Epithelial cell of esophagus (primary cell): Measurements from ENCODE around the gene MEN1.

Experiments used
- DNase-seq: peaks from one replicate; pipeline ENCODE4 v3.0.0; 2010; ENCODE audit warnings: low read depth
- H3K4me3 ChIP-seq: 2 replicates; pipeline ENCODE4 v1.5.1; 2011; ENCODE audit warnings: mild to moderate bottlenecking, low read length, control low read depth
- CTCF ChIP-seq: IDR thresholded peaks from 2 replicates; pipeline ENCODE4 v1.5.1; 2011; ENCODE audit warnings: low read depth, mild to moderate bottlenecking, low read length, control low read depth, inconsistent platforms; ENCODE audit not compliant: insufficient read depth; ENCODE audit errors: missing control alignments

The MEN1 gene

GRCh38 chr11:64776875-64777274, 33.5 kb downstream of the MEN1 start:
- peak overlapping the region; percentile 85 for H3K4me3 ChIP-seq
- no peak for TF ChIP-seq CTCF
- no peak for DNase-seq

GRCh38 chr11:64776425-64776824, 33.9 kb downstream of the MEN1 start:
- no peak for DNase-seq
- no peak for TF ChIP-seq CTCF
- H3K4me3 ChIP-seq: peak overlapping the region; percentile 85

GRCh38 chr11:64774144-64774543, 36.2 kb downstream of the MEN1 start:
- DNase-seq: no peak
- no peak for TF ChIP-seq CTCF
- no peak overlapping the region for H3K4me3 ChIP-seq

GRCh38 chr11:64772303-64773018, 37.9 kb downstream of the MEN1 start:
- H3K4me3 ChIP-seq: no peak overlapping the region
- no peak for TF ChIP-seq CTCF
- no peak for DNase-seq

GRCh38 chr11:64771861-64772260, 38.5 kb downstream of the MEN1 start:
- no peak for TF ChIP-seq CTCF
- no peak overlapping the region for H3K4me3 ChIP-seq
- no peak for DNase-seq

GRCh38 chr11:64770120-64770519, 40.2 kb downstream of the MEN1 start:
- DNase-seq: no peak
- no peak for TF ChIP-seq CTCF
- H3K4me3 ChIP-seq: no peak overlapping the region

GRCh38 chr11:64769283-64769682, 41.1 kb downstream of the MEN1 start:
- H3K4me3 ChIP-seq: no peak overlapping the region

More at GRCh38 chr11:64769283-64769682, 41.1 kb downstream of the MEN1 start:
- DNase-seq: no peak
- no peak for TF ChIP-seq CTCF
